ENCODE measurements around the gene POLG. TPM values are rescaled to one million over a fixed set of nuclear protein-coding genes. Genes with fewer than 3 reads are reported as not detected.
A peak's percentile ranks its signal among the peaks of the same experiment; 100 is the strongest.

POLG gene
- total and polyA plus RNA-seq, 2 of the 13 experiments (the other 11 are each of a cell fraction or from before 2014, with no cell fraction given) = 26.6 to 35.5 TPM

- TF ChIP-seq MAX (IDR thresholded peaks at IDR 0.05) = 0 out of 2 replicates have a peak, but pooled peaks have one; percentile 38
- no peak for TF ChIP-seq ZSCAN20 (CRISPR knock-in tag; IDR thresholded peaks at IDR 0.05; ENCODE audit: borderline replicate concordance)
- no peak for TF ChIP-seq CENPT (CRISPR knock-in tag; IDR thresholded peaks at IDR 0.05; ENCODE audit: low read depth)
- peak; percentile 34 for TF ChIP-seq XRCC5 (optimal IDR thresholded peaks at IDR 0.05; ENCODE audit: low read length)
- peak; percentile 22; the same call in 1 of the 2 replicates for TF ChIP-seq HMG20A (CRISPR knock-in tag; IDR thresholded peaks at IDR 0.05; ENCODE audit: borderline replicate concordance)
- TF ChIP-seq ZNF143 (CRISPR knock-in tag; IDR thresholded peaks at IDR 0.05) = no peak
- 0 out of 2 replicates have a peak, but pooled peaks have one; percentile 24 for TF ChIP-seq IKZF5 (CRISPR knock-in tag; IDR thresholded peaks at IDR 0.05)
- TF ChIP-seq NFAT5 (CRISPR knock-in tag; IDR thresholded peaks at IDR 0.05) = no peak
- no peak for TF ChIP-seq ZNF282 (IDR thresholded peaks at IDR 0.05; ENCODE audit: partially characterized antibody)
- TF ChIP-seq NCOR1 (IDR thresholded peaks at IDR 0.05; ENCODE audit: borderline replicate concordance, low read length) = peak; percentile 57; the same call in 1 of the 2 replicates
- peak; percentile 70 for TF ChIP-seq GATAD2A (CRISPR knock-in tag; IDR thresholded peaks at IDR 0.05)
- no peak for TF ChIP-seq ZFP36L2 (CRISPR knock-in tag; IDR thresholded peaks at IDR 0.05)
- no peak for TF ChIP-seq CEBPG (CRISPR knock-in tag; IDR thresholded peaks at IDR 0.05)
- TF ChIP-seq ZNF644 (CRISPR knock-in tag; IDR thresholded peaks at IDR 0.05; ENCODE audit: low read depth) = peak; percentile 50; the same call in 1 of the 2 replicates
- 0 out of 2 replicates have a peak, but pooled peaks have one; percentile 32 for TF ChIP-seq POGK (CRISPR knock-in tag; conservative IDR thresholded peaks at IDR 0.05)
- no peak for TF ChIP-seq ZSCAN29 (CRISPR knock-in tag; conservative IDR thresholded peaks at IDR 0.05)
- TF ChIP-seq BATF2 (CRISPR knock-in tag; IDR thresholded peaks at IDR 0.05) = no peak
- TF ChIP-seq LCORL (IDR thresholded peaks at IDR 0.05) = no peak
- peak; percentile 77; the same call in 1 of the 2 replicates for TF ChIP-seq LCORL (CRISPR knock-in tag; IDR thresholded peaks at IDR 0.05)
Observed at GRCh38 chr15:89321521-89322410, 12.9 kb downstream of the POLG start (continued).

Measured in HepG2 (cell line).